HepG2 (cell line): Measurements from ENCODE around the gene NSMCE1. TPM values are rescaled to one million over a fixed set of nuclear protein-coding genes. Genes with fewer than 3 reads are reported as not detected.

ENCODE experiments used
- JUN ChIP-seq: sonication (generic); formaldehyde crosslinking; IDR thresholded peaks from 2 replicates; pipeline ENCODE4 v1.4.0; 2020; ENCODE audit warnings: mild to moderate bottlenecking, missing genetic modification reagents
- RFX5 ChIP-seq: IDR thresholded peaks from 2 replicates; pipeline ENCODE4 v1.6.1; 2011; ENCODE audit warnings: low read depth, low read length, improper control_type of control experiment
- SMAD3 ChIP-seq: sonication (generic); formaldehyde crosslinking; IDR thresholded peaks from 2 replicates; pipeline ENCODE4 v1.4.0; 2020; ENCODE audit warnings: missing genetic modification reagents
- ZNF253 ChIP-seq: sonication (generic); formaldehyde crosslinking; IDR thresholded peaks from 2 replicates; pipeline ENCODE4 v1.8.0; 2022; ENCODE audit warnings: mild to moderate bottlenecking, missing genetic modification reagents, borderline replicate concordance
- ZNF354B ChIP-seq: sonication (generic); formaldehyde crosslinking; IDR thresholded peaks from 2 replicates; pipeline ENCODE4 v1.8.0; 2022; ENCODE audit warnings: mild to moderate bottlenecking, missing genetic modification reagents
- ZNF678 ChIP-seq: sonication (generic); formaldehyde crosslinking; IDR thresholded peaks from 2 replicates; pipeline ENCODE4 v1.4.0; 2020; ENCODE audit warnings: mild to moderate bottlenecking, missing genetic modification reagents
- ZNF737 ChIP-seq: sonication (generic); formaldehyde crosslinking; IDR thresholded peaks from 2 replicates; pipeline ENCODE4 v1.5.0; 2020; ENCODE audit warnings: missing genetic modification reagents, mild to moderate bottlenecking, borderline replicate concordance
- polyA plus RNA-seq, 8 experiments: library from polyadenylated mRNA; depleted of rRNA in 3 of 8; stranded (reverse) in 7 of 8; unstranded in 1 of 8; fragments of >200 nt; fragmentation: Illumina TruSeq in 4 of 8; extraction: Trizol in 4 of 8; gene quantifications; 2 replicates each; pipeline versions ENCODE4 v1.2.1 to v1.2.3, GENCODE V29; 2011 to 2016; ENCODE audit warnings: low read depth in 4 of 8, missing spikeins in 1 of 8, mixed read lengths in 1 of 8; ENCODE audit not compliant: insufficient read depth in 1 of 8
- total RNA-seq, 5 experiments: library from RNA; depleted of rRNA; stranded (reverse); fragments of >200 nt; fragmentation: Illumina TruSeq; extraction: Trizol; gene quantifications; 2 replicates each; pipeline ENCODE4 v1.2.3, GENCODE V29; 2016; ENCODE audit warnings: low read depth in 1 of 5
- TF ChIP-seq, protein P1 (sequence below), 2 experiments: IDR thresholded peaks; 2 replicates each; pipeline ENCODE4 v1.6.1; 2011 to 2012; ENCODE audit warnings: low read length in 2 of 2, borderline replicate concordance in 1 of 2, low read depth in 1 of 2, mild to moderate bottlenecking in 1 of 2, moderate library complexity in 1 of 2
- TF ChIP-seq, protein P2 (sequence below): sonication (generic); formaldehyde crosslinking; IDR thresholded peaks from 2 replicates; pipeline ENCODE4 v1.4.0; 2020; ENCODE audit warnings: low read depth, missing genetic modification reagents
- TF ChIP-seq, protein P3 (sequence below): sonication (generic); formaldehyde crosslinking; IDR thresholded peaks from 2 replicates; pipeline ENCODE4 v1.4.0; 2020; ENCODE audit warnings: missing genetic modification reagents
- TF ChIP-seq, protein P4 (sequence below): conservative IDR thresholded peaks from 2 replicates; pipeline ENCODE4 v1.6.1; 2018; ENCODE audit warnings: missing genetic modification reagents
- TF ChIP-seq, protein P5 (sequence below): sonication (generic); formaldehyde crosslinking; IDR thresholded peaks from 2 replicates; pipeline ENCODE4 v1.4.0; 2020; ENCODE audit warnings: missing genetic modification reagents, borderline replicate concordance

Gene NSMCE1
- total and polyA plus RNA-seq, 2 of the 13 experiments (the other 11 are each of a cell fraction or from before 2014, with no cell fraction given) = 42.7 to 52.9 TPM

DNA sequence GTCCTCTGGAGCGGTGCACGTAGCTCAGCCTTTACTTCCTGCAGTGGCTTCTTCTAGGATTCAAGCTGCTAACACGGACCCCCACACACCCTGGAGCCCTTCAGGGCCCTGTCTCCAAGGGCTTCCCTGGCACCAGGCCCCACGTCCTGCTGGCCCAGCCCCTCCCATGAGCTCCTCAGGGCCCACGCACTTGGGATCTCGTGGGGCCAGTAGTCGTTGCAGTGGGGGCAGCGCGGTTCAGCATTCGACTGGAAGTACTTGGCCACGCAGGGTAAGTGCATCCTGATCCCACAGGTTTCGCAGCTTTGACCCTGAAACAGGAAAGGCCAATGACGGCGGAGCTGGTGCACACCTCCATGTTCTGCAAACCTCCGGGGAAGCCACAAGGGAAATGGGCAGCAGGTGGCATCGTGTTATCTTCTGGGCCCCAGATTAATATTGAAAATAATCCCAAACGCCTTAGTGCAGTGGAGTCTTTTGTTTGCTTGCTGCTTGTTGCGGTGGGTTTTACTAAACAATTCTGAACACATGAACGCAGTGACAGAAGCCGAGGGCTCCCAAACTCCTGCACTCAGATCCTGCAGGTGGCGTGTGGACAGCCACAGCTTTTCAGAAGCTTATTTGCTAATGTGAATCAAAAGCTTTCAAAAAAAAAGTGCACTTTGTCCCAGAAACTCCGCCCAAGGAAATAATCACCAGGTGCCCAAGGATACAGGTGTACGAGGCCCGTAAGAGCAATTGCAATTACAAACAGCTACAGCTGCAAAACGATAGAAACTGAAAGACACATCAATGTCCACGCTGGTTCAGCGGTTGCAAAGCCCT lies 42.8 kb downstream of the NSMCE1 start (continued):
- TF ChIP-seq, protein P1, sequence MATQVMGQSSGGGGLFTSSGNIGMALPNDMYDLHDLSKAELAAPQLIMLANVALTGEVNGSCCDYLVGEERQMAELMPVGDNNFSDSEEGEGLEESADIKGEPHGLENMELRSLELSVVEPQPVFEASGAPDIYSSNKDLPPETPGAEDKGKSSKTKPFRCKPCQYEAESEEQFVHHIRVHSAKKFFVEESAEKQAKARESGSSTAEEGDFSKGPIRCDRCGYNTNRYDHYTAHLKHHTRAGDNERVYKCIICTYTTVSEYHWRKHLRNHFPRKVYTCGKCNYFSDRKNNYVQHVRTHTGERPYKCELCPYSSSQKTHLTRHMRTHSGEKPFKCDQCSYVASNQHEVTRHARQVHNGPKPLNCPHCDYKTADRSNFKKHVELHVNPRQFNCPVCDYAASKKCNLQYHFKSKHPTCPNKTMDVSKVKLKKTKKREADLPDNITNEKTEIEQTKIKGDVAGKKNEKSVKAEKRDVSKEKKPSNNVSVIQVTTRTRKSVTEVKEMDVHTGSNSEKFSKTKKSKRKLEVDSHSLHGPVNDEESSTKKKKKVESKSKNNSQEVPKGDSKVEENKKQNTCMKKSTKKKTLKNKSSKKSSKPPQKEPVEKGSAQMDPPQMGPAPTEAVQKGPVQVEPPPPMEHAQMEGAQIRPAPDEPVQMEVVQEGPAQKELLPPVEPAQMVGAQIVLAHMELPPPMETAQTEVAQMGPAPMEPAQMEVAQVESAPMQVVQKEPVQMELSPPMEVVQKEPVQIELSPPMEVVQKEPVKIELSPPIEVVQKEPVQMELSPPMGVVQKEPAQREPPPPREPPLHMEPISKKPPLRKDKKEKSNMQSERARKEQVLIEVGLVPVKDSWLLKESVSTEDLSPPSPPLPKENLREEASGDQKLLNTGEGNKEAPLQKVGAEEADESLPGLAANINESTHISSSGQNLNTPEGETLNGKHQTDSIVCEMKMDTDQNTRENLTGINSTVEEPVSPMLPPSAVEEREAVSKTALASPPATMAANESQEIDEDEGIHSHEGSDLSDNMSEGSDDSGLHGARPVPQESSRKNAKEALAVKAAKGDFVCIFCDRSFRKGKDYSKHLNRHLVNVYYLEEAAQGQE (IDR thresholded peaks at IDR 0.05; ENCODE audit: borderline replicate concordance in 1 of 2, low read depth in 1 of 2, low read length in 2 of 2) = no peak
- TF ChIP-seq ZNF678 (CRISPR knock-in tag) (no peak), SMAD3 (no peak), ZNF737 (CRISPR knock-in tag) (no peak), RFX5 (no peak), ZNF354B (CRISPR knock-in tag) (no peak), JUN (CRISPR knock-in tag) (no peak), ZNF253 (CRISPR knock-in tag) (no peak)
- TF ChIP-seq, protein P2, sequence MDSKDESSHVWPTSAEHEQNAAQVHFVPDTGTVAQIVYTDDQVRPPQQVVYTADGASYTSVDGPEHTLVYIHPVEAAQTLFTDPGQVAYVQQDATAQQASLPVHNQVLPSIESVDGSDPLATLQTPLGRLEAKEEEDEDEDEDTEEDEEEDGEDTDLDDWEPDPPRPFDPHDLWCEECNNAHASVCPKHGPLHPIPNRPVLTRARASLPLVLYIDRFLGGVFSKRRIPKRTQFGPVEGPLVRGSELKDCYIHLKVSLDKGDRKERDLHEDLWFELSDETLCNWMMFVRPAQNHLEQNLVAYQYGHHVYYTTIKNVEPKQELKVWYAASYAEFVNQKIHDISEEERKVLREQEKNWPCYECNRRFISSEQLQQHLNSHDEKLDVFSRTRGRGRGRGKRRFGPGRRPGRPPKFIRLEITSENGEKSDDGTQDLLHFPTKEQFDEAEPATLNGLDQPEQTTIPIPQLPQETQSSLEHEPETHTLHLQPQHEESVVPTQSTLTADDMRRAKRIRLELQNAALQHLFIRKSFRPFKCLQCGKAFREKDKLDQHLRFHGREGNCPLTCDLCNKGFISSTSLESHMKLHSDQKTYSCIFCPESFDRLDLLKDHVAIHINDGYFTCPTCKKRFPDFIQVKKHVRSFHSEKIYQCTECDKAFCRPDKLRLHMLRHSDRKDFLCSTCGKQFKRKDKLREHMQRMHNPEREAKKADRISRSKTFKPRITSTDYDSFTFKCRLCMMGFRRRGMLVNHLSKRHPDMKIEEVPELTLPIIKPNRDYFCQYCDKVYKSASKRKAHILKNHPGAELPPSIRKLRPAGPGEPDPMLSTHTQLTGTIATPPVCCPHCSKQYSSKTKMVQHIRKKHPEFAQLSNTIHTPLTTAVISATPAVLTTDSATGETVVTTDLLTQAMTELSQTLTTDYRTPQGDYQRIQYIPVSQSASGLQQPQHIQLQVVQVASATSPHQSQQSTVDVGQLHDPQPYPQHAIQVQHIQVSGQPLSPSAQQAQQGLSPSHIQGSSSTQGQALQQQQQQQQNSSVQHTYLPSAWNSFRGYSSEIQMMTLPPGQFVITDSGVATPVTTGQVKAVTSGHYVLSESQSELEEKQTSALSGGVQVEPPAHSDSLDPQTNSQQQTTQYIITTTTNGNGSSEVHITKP (CRISPR knock-in tag) = no peak
- TF ChIP-seq, protein P3, sequence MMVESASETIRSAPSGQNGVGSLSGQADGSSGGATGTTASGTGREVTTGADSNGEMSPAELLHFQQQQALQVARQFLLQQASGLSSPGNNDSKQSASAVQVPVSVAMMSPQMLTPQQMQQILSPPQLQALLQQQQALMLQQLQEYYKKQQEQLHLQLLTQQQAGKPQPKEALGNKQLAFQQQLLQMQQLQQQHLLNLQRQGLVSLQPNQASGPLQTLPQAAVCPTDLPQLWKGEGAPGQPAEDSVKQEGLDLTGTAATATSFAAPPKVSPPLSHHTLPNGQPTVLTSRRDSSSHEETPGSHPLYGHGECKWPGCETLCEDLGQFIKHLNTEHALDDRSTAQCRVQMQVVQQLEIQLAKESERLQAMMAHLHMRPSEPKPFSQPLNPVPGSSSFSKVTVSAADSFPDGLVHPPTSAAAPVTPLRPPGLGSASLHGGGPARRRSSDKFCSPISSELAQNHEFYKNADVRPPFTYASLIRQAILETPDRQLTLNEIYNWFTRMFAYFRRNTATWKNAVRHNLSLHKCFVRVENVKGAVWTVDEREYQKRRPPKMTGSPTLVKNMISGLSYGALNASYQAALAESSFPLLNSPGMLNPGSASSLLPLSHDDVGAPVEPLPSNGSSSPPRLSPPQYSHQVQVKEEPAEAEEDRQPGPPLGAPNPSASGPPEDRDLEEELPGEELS (CRISPR knock-in tag) = no peak
- TF ChIP-seq, protein P4, sequence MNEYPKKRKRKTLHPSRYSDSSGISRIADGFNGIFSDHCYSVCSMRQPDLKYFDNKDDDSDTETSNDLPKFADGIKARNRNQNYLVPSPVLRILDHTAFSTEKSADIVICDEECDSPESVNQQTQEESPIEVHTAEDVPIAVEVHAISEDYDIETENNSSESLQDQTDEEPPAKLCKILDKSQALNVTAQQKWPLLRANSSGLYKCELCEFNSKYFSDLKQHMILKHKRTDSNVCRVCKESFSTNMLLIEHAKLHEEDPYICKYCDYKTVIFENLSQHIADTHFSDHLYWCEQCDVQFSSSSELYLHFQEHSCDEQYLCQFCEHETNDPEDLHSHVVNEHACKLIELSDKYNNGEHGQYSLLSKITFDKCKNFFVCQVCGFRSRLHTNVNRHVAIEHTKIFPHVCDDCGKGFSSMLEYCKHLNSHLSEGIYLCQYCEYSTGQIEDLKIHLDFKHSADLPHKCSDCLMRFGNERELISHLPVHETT = no peak
- TF ChIP-seq, protein P5, sequence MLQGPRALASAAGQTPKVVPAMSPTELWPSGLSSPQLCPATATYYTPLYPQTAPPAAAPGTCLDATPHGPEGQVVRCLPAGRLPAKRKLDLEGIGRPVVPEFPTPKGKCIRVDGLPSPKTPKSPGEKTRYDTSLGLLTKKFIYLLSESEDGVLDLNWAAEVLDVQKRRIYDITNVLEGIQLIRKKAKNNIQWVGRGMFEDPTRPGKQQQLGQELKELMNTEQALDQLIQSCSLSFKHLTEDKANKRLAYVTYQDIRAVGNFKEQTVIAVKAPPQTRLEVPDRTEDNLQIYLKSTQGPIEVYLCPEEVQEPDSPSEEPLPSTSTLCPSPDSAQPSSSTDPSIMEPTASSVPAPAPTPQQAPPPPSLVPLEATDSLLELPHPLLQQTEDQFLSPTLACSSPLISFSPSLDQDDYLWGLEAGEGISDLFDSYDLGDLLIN (CRISPR knock-in tag) = no peak
